Neural cell (in vitro differentiated cells): ENCODE data around the gene NR5A1.

ENCODE experiments used
- EZH2 ChIP-seq: fragments of 200-600, 300-800 bp; shearing (Covaris generic), sonication (generic); IDR thresholded peaks from 2 replicates; pipeline ENCODE4 v1.6.1; 2014; ENCODE audit warnings: antibody characterized with exemption, low read length, borderline replicate concordance, mild to moderate bottlenecking; ENCODE audit not compliant: insufficient read depth, poor library complexity, severe bottlenecking
- MXI1 ChIP-seq: fragments of 450-650 bp; conservative IDR thresholded peaks from 2 replicates; pipeline ENCODE4 v1.6.1; 2014; ENCODE audit warnings: antibody characterized with exemption, mild to moderate bottlenecking; ENCODE audit not compliant: poor library complexity, severe bottlenecking
- POLR2AphosphoS5 ChIP-seq: IDR thresholded peaks from 2 replicates; pipeline ENCODE4 v1.6.1; 2012
- RAD21 ChIP-seq: fragments of 450-650 bp; conservative IDR thresholded peaks from 2 replicates; pipeline ENCODE4 v1.6.1; 2014; ENCODE audit warnings: antibody characterized with exemption, mild to moderate bottlenecking, moderate library complexity
- SMC3 ChIP-seq: fragments of 450-650 bp; conservative IDR thresholded peaks from 2 replicates; pipeline ENCODE4 v1.6.1; 2014; ENCODE audit warnings: antibody characterized with exemption, mild to moderate bottlenecking, moderate library complexity; ENCODE audit not compliant: poor library complexity
- TAF1 ChIP-seq: IDR thresholded peaks from 2 replicates; pipeline ENCODE4 v1.6.1; 2012; ENCODE audit warnings: low read depth
- TF ChIP-seq, protein P1 (sequence below): fragments of 450-650 bp; IDR thresholded peaks from 2 replicates; pipeline ENCODE4 v1.5.1; 2014; ENCODE audit warnings: antibody characterized with exemption, mild to moderate bottlenecking, moderate library complexity; ENCODE audit not compliant: poor library complexity, severe bottlenecking
- TF ChIP-seq, protein P2 (sequence below): IDR thresholded peaks from 2 replicates; pipeline ENCODE4 v1.6.1; 2012; ENCODE audit warnings: borderline replicate concordance

DNA sequence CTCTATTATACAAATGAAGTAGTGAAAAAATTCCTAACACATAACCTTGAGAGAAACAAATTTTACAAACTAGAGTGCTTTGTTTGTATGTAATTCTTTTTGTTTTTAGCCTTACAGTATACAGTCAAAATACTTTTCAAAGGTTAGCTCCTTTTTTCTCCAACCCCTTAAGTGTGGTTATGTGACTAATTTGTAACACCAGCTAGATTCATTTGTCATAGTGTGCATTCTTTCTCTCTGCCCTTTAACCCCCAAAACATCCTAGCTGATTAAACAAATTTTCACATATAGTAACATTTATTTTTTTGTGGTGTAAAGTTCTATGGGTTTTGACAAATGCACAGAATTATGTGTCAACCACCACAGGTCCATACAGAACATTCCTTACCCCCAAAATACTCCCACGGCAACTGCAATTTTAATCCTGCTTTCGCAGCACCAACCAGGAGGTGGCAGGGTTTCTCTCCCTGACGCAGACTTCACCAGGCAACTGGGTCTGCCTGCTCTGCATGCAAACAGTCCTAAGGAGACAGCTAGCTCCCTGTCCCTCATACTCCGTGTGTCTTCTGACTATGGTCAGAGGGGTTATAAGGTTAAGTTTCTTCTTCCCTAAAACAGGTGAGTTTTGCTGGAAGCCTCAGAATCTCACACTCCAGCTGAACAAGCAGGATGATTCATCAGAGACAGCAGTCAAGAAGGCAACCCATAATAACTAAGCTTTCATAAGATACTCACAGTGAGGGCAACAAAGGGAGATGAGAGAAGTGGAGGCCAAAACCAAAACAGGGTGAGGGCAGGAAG lies 44.5 kb upstream of the NR5A1 start:
- TF ChIP-seq, protein P1, sequence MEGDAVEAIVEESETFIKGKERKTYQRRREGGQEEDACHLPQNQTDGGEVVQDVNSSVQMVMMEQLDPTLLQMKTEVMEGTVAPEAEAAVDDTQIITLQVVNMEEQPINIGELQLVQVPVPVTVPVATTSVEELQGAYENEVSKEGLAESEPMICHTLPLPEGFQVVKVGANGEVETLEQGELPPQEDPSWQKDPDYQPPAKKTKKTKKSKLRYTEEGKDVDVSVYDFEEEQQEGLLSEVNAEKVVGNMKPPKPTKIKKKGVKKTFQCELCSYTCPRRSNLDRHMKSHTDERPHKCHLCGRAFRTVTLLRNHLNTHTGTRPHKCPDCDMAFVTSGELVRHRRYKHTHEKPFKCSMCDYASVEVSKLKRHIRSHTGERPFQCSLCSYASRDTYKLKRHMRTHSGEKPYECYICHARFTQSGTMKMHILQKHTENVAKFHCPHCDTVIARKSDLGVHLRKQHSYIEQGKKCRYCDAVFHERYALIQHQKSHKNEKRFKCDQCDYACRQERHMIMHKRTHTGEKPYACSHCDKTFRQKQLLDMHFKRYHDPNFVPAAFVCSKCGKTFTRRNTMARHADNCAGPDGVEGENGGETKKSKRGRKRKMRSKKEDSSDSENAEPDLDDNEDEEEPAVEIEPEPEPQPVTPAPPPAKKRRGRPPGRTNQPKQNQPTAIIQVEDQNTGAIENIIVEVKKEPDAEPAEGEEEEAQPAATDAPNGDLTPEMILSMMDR = peak; percentile 92
- peak; percentile 32 for TF ChIP-seq MXI1
- TF ChIP-seq EZH2 = no peak
- TF ChIP-seq POLR2AphosphoS5 = no peak
- TF ChIP-seq TAF1 = no peak
- peak; percentile 90 for TF ChIP-seq RAD21
- TF ChIP-seq, protein P2, sequence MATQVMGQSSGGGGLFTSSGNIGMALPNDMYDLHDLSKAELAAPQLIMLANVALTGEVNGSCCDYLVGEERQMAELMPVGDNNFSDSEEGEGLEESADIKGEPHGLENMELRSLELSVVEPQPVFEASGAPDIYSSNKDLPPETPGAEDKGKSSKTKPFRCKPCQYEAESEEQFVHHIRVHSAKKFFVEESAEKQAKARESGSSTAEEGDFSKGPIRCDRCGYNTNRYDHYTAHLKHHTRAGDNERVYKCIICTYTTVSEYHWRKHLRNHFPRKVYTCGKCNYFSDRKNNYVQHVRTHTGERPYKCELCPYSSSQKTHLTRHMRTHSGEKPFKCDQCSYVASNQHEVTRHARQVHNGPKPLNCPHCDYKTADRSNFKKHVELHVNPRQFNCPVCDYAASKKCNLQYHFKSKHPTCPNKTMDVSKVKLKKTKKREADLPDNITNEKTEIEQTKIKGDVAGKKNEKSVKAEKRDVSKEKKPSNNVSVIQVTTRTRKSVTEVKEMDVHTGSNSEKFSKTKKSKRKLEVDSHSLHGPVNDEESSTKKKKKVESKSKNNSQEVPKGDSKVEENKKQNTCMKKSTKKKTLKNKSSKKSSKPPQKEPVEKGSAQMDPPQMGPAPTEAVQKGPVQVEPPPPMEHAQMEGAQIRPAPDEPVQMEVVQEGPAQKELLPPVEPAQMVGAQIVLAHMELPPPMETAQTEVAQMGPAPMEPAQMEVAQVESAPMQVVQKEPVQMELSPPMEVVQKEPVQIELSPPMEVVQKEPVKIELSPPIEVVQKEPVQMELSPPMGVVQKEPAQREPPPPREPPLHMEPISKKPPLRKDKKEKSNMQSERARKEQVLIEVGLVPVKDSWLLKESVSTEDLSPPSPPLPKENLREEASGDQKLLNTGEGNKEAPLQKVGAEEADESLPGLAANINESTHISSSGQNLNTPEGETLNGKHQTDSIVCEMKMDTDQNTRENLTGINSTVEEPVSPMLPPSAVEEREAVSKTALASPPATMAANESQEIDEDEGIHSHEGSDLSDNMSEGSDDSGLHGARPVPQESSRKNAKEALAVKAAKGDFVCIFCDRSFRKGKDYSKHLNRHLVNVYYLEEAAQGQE = no peak
- peak; percentile 97 for TF ChIP-seq SMC3
